GM18870 (cell line): Measurements from ENCODE around the gene SS18.
"Not testable (repeated sequence)": the region's sequence is repeated elsewhere in the genome, so short reads cannot be mapped to it uniquely, and the experiment has no call there.

Experiments
- ATAC-seq: cut with Tn5 transposase; IDR thresholded peaks from one replicate; pipeline ENCODE4 v1.9.1; 2021; ENCODE audit warnings: moderate library complexity; ENCODE audit not compliant: unreplicated experiment

Gene SS18, protein sequence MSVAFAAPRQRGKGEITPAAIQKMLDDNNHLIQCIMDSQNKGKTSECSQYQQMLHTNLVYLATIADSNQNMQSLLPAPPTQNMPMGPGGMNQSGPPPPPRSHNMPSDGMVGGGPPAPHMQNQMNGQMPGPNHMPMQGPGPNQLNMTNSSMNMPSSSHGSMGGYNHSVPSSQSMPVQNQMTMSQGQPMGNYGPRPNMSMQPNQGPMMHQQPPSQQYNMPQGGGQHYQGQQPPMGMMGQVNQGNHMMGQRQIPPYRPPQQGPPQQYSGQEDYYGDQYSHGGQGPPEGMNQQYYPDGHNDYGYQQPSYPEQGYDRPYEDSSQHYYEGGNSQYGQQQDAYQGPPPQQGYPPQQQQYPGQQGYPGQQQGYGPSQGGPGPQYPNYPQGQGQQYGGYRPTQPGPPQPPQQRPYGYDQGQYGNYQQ

DNA sequence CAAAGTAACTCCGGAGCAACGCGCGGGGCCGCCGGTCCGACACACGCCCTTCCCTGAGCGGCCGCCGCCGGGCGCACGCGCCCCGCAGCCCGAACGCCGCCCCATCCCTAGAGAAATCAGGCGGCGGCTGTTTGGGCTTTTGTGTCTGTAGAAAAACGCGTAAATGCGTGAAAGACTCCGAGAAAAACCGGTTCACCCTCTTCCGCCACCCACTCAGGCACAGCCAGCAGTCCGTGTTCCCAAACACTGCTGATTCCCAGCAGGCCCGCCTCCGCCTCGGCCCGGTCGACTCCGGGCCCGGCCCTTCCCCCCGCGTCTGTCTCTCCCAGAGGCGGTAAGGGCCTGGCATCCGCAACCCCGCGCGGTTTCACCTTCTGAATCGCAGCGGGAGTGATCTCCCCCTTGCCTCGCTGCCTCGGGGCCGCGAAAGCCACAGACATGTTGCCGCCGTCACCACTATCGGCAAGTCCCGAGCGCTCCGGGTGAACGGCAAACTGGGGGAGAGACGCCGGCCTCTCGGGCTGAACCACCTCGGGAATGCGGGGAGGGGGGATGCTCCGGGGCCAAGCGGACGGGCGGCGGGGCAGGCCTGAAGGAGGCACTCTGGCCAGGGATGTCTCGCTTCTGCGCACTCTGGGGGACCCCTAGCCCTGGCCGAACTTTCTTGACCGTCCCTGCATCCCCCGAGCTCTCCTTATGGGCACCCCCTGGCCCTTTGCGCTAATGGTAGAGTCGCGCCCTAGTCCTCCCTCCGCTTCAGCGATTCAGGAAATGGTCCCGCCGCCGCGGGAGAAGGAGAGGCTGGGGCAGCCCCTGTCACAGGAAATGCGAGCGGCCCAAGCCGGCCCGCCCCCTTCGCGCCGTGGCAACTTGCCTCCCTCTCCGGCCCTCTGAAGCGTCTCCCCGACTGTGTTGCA lies at the start of gene SS18:
TSS of gene SS18 (minus strand) at position 484 of the 917 bp plus-strand sequence. CDS start at position 440, 44 bp downstream.
- ATAC-seq = peak; percentile 62

DNA sequence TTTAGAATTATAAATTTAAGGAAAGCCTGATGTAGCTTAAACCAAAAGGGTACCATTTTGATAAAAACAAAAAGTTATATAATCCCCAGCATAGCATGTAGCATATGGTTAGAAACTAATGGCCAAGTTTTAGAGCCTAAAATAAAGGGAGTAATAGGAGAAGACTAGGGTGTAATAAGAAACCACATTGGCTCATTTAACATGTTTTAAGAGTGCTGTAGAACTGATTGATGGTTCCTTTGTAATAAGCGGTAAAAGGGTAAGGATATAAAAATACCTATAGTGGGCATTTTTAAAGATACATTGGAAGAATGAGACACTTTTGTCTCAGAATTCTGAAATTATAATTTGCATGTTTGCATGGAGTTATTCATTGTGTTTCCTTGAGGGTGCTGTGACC lies 45.1 kb upstream of the SS18 start:
- ATAC-seq = no peak

DNA sequence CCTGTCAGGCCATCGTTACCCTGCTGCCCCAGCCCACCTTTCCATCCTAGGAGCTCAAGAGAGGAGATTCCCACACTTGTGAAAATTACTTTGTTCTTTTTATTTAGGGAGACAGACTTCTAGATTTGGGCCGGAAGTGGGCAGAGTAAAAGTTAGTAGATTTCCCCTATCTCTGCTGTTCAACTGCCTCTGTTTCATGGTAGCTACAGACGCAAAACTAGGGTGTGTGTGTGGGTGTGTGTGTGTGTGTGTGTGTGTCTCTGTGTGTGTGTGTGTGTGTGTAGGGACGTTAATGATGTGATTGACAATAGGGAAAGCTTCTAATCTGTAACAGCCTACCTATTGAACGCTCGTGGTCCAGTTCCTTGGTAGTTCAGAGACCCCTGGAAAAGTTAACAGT lies 43.7 kb upstream of the SS18 start:
- ATAC-seq = no peak

DNA sequence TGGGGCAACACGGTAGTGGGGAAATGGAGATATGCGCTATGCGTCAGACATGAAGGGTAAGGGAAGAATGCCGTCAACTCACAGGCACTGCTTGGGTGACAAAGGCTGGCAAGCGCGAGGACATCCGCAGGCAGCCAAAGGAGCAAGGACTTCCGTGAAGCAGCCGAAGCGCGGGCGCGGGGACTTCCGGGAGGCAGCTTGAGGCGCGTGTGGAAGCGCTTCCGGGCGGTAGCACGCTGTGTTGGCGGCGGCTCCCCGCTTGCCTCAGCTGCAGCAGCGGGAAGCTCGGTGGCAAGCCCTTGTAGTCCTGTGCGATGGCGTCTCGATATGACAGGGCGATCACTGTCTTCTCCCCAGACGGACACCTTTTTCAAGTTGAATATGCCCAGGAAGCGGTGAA lies 43.2 kb upstream of the SS18 start, which contains the start of gene PSMA8:
TSS of gene PSMA8 (plus strand) at position 218 of the 400 bp plus-strand sequence. CDS start at position 315, 97 bp downstream.
- ATAC-seq = no peak

DNA sequence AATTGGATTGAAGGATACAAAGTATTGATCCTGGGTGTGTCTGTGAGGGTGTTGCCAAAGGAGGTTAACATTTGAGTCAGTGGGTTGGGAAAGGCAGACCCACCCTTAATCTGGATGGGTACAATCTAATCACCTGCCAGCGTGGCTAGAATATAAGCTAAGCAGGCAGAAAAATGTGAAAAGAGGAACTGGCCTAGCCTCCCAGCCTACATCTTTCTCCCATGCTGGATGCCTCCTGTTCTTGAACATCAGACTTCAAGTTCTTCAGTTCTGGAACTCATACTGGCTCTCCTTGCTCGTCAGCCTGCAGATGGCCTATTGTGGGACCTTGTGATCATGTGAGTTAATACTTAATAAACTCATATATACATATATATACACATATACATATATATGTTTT lies 37.8 kb upstream of the SS18 start:
- ATAC-seq = not testable (repeated sequence)

DNA sequence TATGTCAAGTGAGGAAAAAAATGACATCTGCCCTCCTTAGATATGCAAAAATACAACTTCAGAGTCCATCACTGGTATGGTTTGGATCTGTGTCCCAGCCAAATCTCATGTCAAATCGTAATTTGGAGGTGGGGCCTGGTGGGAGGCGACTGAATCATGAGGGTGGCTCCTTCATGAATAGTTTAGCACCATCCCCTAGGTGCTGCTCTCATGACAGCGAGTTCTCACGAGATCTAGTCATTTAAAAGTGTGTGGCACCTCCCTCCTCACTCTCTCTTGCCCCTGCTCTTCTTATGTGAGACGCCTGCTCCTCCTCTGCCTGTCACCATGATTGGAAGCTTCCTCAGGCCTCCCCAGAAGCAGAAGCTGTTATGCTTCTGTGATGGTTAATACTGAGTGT lies 37.4 kb upstream of the SS18 start:
- no peak for ATAC-seq

DNA sequence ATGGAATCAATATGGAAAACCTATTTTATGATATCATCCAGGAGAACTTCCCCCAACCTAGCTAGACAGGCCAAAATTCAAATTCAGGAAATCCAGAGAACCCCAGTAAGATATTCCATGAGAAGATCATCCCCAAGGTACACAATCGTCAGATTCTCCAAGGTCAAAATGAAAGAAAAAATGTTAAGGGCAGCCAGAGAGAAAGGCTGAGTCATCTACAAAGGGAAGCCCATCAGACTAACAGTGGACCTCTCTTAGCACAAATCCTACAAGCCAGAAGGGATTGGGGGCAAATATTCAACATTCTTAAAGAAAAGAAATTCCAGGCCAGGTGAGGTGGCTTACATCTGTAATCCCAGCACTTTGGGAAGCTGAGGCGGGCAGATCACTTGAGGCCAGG lies 31.6 kb upstream of the SS18 start:
- not testable (repeated sequence) for ATAC-seq

DNA sequence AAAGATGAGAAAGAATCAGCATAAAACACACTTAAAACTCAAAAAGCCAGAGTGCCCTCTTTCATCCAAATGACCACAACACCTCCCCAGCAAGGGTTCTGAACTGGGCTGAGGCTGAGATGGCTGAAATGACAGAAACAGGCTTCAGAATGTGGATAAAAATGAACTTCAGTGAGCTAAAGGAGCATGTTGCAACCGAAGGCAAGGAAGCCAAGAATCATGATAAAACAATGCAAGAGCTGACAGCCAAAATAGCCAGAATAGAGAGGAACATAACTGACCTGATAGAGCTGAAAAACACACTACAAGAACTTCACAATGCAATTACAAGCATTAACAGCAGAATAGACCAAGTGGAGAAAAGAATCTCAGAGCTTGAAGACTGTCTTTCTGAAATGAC lies 31.1 kb upstream of the SS18 start:
- no peak for ATAC-seq

DNA sequence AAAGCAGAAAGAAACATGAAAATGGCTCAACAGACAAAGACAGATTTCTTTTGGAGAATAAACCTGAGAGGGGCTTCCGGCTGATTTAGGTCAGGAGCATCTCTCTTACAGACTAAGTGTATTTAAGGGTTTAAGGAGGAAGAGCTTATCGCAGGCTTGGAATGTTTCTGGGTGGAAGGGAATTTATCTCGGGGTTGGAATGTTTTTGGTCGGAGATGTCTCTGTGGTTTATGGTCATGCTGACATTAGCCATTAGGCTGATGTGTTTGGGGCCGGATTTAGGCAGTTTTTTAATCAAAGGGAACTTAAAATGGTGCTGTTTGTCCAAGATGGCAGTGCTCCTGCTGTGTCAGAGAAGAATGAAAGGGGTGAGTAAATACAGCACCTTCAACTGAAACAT lies 28.8 kb upstream of the SS18 start:
- ATAC-seq = no peak

DNA sequence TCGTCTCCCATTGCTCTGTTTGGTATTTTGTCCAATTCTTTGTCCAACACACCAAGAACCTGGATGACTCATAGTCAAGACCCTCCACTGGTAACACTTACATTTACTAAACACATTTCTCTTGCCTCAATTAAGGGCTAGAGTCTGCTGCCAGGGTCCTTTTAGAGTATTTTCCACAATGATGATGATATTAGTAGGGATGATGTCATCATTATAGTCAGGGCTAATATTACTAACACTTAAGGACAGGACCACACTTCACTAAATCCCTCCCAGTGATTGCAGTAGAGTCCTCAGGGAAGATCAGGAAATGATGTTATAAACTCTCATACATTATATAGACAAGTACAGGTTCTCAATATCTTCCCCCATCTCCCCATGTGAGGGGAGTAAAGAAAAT lies 13.6 kb upstream of the SS18 start:
- no peak for ATAC-seq

DNA sequence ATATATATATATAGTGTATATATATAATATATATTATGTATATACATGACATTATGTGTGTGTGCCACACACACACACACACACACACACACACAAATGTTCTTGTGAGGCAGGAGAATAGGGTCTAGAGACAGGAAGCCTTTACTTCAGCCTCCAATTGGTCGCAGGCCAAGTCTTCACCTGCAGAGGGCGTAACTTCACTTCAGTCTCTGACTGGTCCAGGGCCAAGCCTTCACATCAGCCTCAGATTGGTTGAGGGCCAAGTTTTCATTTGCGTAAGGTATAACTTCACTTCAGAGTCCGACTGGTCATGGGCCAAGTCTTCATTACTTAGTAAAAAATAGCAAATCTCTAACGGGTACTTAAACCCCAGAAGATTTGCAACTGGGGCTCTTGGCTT lies 13.2 kb upstream of the SS18 start:
- no peak for ATAC-seq

DNA sequence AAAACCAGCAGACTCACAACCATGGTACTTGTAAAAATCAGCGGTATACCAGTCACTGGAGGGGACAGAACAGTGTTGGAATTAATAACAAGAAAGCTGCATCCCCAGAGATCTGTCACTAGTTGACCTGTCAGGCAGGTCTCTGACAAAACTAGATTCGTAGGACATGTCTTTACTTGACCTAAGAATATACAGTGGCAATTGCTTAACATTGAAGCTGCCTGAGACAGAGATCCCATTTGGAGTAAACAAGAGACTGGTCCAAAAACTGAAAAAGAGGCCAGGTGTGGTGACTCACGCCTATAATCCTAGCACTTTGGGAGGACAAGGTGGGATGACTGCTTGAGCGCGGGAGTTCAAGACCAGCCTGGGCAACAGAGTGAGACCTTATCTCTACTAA lies 7.2 kb upstream of the SS18 start:
- no peak for ATAC-seq

DNA sequence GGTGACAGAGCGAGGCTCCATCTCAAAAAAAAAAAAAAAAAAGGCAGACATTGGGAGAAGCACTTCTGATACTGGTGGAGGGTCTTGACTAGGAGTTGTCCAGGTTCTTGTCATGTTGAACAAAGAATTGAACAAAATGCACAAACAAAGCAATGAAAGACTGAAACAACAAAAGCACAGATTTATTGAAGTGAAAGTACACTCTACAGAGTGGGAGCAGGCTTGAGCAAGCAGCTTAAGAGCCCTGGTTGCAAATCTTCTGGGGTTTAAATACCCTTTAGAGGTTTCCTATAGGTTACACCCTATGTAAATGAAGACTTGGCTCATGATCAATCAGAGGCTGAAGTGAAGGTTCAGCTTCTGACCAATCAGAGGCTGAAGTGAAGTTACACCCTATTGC lies 6.4 kb upstream of the SS18 start:
- no peak for ATAC-seq

DNA sequence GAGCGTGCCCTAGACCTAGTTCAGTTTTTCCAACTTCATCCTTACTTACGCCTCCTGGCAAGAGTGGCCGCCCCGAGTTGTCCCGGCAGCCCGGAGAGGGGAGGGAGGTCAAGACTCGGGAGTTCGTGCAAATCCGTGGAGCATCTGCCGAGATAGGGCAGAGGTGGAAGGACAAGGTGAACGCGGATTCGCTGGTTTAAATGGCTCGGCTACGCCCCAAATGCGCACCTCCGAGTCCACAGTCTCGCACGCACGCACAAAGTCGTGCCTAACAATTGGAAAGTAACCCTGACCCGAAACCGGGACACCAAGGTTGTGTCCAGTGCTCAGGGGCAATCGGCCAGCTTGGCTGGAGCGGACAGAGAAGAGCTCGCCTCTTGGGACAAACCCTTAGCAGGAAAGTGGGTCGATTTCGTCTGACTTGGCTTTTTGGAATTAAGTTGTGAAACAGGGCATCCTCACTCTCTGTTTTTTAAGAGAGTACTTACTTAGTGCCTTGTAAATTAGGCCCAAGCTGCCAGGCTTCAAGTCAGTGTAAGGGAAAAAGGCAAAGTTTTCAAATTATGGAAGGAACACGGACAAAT lies 726 bp upstream of the SS18 start:
- ATAC-seq = peak; percentile 42

DNA sequence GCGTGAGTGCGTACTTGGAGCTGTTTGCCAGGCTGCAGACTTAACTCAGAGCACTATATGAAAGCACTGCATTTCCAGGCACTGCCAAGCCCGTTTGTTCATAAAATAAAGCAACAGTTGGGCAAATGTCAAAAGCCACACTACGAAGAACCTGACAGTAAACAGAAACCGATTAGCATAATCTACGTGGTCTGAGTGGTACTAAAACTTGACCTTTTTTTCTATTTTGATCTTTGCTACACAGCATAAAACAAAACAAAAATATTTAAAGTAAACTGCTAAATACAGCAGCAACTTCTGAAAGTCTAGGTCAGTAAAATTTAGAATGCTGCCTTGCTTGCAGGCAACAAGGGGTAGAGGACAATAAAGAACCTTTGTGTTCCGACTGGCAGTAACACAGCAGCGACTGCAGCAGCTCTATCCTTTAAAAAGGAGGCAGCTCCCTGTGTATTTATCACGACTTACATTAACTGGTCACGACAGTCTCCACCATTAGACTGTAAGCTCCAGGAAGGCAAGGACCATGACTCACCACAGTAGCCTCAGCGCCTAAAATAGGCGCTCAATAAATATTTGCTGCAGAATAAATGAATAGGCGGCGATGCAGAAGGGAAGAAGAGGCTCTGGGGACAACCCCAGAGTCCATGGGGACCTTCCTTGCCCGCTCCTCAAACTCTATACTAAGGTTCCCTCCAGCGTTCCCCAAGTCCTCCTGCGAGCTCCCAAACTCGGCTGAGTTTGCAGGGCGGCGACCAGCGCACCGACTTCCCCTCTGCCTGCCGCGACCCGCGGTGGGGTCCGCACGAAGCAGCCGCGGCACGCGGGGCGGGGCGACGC lies 902 bp downstream of the SS18 start:
- ATAC-seq = peak; percentile 8

DNA sequence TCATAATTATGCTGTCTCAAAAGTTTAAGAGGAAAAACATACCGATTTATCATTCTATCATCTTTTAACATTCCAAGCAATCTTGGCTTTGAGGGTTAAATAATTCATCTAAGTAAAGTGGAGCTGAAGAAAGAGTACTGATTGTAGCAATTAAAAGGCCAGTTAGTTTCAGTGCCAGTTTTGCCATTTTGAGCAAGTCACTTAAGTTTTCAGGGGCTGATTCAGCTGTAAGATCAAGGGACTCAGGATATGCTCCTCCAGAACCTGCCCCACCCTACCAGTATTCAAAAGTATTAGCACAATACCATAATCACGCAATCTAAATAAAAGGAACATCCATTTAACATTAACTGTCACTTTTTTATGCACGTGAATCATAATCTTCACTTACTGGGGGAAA lies 1.9 kb downstream of the SS18 start:
- ATAC-seq = no peak

DNA sequence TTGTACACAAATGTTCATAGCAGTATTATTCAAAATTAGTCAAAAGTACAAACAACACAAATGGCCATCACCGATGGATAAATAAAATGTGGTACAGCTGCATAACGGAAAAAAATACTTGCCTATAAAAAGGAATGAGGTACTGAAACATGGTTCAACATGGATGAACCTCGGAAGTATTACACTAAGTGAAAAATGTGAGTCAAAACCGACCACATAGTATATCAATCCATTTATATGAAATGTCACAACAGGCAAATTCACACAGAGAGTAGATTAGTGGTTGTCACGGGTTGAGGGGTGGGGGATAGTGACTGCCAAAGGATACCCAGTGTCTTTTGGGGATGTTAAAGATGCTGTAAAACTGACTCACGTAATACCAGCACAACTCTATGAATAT lies 3.5 kb downstream of the SS18 start:
- ATAC-seq = no peak

DNA sequence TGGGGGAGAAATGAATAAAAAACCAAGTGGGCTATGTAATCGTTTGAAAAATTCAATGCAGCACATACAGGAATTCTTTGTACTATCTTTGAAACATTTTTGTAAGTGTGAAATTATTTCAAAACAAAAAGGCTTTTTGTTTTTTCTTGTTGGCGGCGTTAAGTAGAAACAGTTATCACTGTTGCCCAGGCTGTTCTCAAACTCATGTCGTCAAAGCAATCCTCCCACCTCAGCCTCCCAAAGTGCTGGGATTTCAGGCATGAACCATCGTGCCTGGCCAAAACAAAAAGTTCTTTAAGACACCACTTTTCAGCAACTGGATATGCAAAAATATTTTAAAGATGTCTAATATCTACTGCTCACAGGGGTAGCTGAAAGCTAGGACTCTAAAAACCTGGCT lies 5.4 kb downstream of the SS18 start:
- ATAC-seq = no peak

DNA sequence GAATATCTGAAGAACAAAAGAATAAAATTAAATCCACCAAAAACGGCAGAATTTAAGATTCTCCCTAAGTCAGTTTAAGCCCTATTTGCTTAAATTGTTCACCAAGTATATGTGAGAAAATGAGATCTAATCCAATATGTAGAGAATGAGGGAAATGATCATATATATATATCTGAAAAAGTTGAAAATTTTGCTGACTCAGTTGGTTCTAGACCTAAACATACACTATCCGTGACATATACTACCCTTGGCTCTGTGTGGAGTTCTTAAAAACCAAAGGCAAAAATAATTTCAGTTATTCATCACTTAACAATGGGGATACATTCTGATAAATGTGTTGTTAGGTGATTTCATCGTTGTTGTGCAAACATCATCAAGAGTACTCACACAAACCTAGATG lies 7.3 kb downstream of the SS18 start:
- ATAC-seq = no peak

DNA sequence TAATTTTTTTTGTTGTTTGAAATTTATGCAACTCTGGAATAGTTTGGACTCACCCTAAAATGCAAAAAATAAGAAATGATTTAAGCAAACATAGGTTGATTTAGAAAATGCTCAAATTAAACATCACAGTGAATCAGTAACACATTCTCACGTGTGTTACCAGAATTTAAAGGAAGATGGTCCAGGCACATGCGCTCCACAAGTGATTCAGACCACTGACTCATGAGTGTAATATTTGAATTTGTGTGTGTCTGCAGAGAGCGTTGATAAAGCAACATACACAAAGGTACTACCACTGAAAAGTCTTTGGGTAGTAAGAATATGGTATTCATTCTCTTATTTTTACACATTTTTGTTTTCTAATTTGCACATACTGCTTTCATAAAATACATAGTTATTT lies 7.9 kb downstream of the SS18 start:
- ATAC-seq = no peak

DNA sequence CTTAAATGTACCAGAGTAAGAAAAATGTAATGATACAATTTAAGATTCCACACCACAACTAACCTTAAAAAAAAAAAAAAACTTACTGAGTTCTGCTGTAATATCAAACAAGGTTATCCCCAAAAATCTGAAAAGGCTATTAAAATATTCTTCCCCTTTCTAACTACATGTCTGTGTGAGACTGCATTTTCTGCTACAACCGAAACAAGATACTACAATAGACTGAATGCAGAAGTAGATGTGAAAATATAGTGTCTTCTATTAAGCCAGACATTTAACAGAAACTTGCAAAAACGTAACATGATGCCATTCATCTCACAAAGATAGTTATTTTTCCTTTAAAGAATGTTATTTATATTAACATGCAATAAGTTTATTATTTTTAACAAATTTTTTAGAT lies 16.2 kb downstream of the SS18 start:
- ATAC-seq = no peak
